GM10266 (cell line): ENCODE measurements around the gene FMN1.

Source experiments
- DNase-seq: peaks from one replicate; pipeline ENCODE4 v3.0.0; 2012; ENCODE audit errors: extremely low spot score
- TF ChIP-seq, protein P1 (sequence below): IDR thresholded peaks from 2 replicates; pipeline ENCODE4 v1.5.1; 2012; ENCODE audit warnings: mild to moderate bottlenecking, low read depth; ENCODE audit not compliant: control insufficient read depth, insufficient read depth; ENCODE audit errors: missing control alignments

The FMN1 gene

DNA sequence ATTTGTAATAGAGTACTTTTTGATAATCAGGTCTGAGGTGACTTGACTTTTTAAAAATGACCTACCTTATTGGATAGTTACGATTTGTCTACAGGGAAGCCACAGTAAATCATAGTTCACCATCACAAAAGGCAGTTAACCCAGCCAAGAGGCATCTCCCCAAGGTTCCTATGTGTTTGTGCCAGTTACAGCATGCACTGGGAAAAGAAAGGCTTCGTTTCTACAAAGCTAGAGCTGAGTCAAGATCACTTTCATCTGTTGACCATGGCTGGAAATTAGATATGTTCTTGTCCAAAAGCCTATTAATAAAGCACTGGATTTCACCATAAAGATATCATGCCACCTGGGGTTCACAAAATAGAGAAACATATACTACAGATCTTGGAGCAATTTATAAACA, 336.8 kb downstream of the FMN1 start:
- TF ChIP-seq, protein P1, sequence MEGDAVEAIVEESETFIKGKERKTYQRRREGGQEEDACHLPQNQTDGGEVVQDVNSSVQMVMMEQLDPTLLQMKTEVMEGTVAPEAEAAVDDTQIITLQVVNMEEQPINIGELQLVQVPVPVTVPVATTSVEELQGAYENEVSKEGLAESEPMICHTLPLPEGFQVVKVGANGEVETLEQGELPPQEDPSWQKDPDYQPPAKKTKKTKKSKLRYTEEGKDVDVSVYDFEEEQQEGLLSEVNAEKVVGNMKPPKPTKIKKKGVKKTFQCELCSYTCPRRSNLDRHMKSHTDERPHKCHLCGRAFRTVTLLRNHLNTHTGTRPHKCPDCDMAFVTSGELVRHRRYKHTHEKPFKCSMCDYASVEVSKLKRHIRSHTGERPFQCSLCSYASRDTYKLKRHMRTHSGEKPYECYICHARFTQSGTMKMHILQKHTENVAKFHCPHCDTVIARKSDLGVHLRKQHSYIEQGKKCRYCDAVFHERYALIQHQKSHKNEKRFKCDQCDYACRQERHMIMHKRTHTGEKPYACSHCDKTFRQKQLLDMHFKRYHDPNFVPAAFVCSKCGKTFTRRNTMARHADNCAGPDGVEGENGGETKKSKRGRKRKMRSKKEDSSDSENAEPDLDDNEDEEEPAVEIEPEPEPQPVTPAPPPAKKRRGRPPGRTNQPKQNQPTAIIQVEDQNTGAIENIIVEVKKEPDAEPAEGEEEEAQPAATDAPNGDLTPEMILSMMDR: no peak
- no peak for DNase-seq

DNA sequence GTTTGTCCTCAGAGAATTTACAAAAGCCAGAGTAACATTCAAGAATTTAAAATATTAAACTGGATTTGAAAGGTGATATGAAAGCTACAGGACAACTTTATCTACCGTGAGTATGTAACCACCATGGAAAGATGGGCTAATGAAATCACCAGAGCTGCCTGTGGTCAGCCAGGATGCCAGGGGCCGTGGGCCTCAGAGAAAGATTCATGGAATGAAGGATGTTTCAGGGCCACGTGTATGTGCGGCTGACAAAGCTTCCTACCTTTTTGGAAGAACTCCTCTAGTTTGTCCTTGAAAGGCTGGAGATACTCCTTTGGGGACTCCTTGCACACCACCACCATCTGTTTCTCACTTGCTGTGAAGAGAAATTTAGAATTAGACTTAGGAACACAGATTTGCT, 337.8 kb downstream of the FMN1 start:
- no peak for DNase-seq

DNA sequence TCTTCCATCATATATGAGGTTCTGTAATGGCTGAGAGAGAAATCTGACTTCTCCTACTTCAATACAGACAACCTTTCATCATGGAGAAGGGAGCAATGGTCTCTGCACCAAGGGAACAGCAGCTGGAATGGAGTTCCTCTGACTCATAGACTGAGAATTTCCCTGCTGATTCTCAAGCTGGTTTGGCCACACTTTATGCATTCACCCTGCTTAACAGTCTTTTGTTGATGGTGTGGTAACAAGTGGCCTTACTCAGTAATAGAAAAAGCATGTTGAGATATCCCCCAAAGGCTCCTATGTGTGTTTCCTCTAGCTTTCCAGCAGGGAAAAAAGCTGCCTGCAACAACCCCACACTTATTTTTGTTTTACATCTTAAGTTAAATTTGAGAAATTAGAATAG, 338.6 kb downstream of the FMN1 start:
- DNase-seq: no peak
- TF ChIP-seq, protein P1: no peak

More for the DNA sequence above, 337.8 kb downstream of the FMN1 start:
- TF ChIP-seq, protein P1: no peak

DNA sequence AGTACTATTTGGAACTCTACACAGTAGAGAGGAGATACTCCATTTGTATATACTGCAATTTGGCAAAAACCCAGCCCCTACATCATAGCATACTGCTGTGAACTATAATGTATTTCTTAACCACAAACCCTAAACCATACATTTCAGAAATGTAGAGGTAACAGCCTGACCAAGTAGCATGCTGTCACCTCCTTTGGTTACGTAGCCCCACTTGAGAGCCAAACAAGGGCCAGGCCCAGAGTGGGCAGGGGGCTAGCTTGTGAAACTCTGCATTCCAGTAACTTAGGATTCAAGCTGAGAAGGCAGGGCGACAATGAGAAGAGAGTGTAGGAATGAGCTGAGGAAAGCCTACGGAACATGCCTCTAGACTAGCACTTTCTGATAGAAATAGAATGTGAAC, 340.9 kb downstream of the FMN1 start:
- DNase-seq: no peak
- TF ChIP-seq, protein P1: no peak

DNA sequence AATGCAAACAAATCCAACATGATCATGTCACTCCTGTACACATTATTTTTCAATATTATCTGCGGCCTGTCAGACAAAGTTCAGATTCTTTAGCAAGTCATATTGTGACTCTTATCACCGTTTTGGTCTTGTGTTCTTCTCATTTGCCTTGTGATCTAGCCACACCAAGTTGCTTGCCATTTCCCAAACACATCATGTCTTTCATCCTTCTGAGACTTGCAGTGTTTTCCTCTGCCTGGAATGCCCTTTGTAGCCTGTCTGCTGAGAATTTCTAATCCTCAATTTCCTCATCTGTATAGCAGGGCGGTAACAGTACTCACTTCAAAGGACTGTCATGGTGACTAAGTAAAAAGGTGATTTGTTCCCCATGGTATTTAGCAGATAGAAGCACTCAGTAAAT, 341.7 kb downstream of the FMN1 start:
- TF ChIP-seq, protein P1: no peak
- DNase-seq: no peak

DNA sequence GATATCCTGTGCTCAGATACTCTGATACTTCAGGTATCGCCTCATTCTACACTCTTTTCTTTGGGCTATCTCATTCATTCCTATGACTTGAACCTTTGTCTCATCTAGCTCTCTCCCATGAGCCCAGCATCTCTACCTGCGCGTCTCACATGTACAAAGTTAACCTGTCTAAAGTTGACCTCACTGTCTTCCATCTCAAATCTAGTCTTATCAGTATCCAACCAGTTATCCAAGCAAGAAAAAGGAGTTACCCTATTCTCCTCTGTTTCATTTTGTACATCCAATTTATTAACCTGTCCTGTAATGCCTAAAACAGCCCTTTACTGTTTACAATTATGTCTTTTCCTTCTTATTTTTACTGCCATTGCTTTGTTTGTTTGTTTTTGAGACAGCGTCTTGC, 342.5 kb downstream of the FMN1 start:
- TF ChIP-seq, protein P1: no peak
- DNase-seq: no peak

DNA sequence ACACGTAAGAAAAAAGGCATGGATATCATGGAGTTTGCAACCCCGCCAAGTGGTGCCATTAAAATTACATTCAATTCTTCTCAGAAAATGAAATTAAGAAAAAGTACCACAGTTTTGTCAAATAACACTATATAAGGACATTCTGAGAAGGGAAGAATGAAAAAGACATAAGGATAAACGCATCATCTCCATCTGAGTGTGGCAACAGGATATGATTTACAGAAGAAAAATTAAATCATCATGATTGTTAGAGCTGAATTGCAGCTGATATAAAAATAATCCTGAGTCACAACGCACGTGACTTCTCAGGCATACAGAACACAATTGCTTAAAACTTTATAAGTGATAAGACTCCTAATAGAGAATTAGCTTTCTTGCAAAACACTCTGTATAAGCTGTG, 342.9 kb downstream of the FMN1 start:
- TF ChIP-seq, protein P1: no peak
- DNase-seq: no peak
